Measurements from ENCODE around the gene EPGN.
"Not testable (repeated sequence)": the region's sequence is repeated elsewhere in the genome, so short reads cannot be mapped to it uniquely, and the experiment has no call there.

The EPGN gene

GRCh38 chr4:74331944-74332343, 23.7 kb downstream of the EPGN start:
- DNase-seq (ENCODE audit: low read depth) = no peak
- no peak overlapping the region for H3K4me3 ChIP-seq (ENCODE audit: low read depth, low read length)

- no peak overlapping the region for H3K4me3 ChIP-seq (ENCODE audit: low read depth, low read length)
- no peak for DNase-seq (ENCODE audit: low read depth)
These were observed 26.4 kb downstream of the EPGN start for GRCh38 chr4:74334636-74335035.

GRCh38 chr4:74335341-74336021, 27.2 kb downstream of the EPGN start:
- H3K4me3 ChIP-seq (ENCODE audit: low read depth, low read length) = no peak overlapping the region
- no peak for DNase-seq (ENCODE audit: low read depth)

- no peak overlapping the region for H3K4me3 ChIP-seq (ENCODE audit: low read depth, low read length)
- DNase-seq (ENCODE audit: low read depth) = no peak
These were observed 30.6 kb downstream of the EPGN start for GRCh38 chr4:74338792-74339333.

GRCh38 chr4:74339501-74339900, 31.2 kb downstream of the EPGN start:
- H3K4me3 ChIP-seq (ENCODE audit: low read depth, low read length) = no peak overlapping the region
- no peak for DNase-seq (ENCODE audit: low read depth)

- not testable (repeated sequence) for H3K4me3 ChIP-seq (ENCODE audit: low read depth, low read length); DNase-seq (ENCODE audit: low read depth)
These were observed 32.2 kb downstream of the EPGN start for GRCh38 chr4:74340421-74340820.

GRCh38 chr4:74344031-74344430, 35.8 kb downstream of the EPGN start:
- H3K4me3 ChIP-seq (ENCODE audit: low read depth, low read length) = no peak overlapping the region
- DNase-seq (ENCODE audit: low read depth) = no peak

- DNase-seq (ENCODE audit: low read depth) = no peak
- H3K4me3 ChIP-seq (ENCODE audit: low read depth, low read length) = no peak overlapping the region
These were observed 45.6 kb downstream of the EPGN start for GRCh38 chr4:74353858-74354257.

GRCh38 chr4:74357965-74358364, 49.7 kb downstream of the EPGN start:
- no peak overlapping the region for H3K4me3 ChIP-seq (ENCODE audit: low read depth, low read length)
- DNase-seq (ENCODE audit: low read depth) = no peak

GRCh38 chr4:74361671-74362070, 53.4 kb downstream of the EPGN start:
- no peak overlapping the region for H3K4me3 ChIP-seq (ENCODE audit: low read depth, low read length)
- no peak for DNase-seq (ENCODE audit: low read depth)

GRCh38 chr4:74362347-74362746, 54.1 kb downstream of the EPGN start:
- no peak for DNase-seq (ENCODE audit: low read depth)
- H3K4me3 ChIP-seq (ENCODE audit: low read depth, low read length) = no peak overlapping the region

GRCh38 chr4:74364256-74364651, 56.0 kb downstream of the EPGN start:
- DNase-seq (ENCODE audit: low read depth) = no peak
- H3K4me3 ChIP-seq (ENCODE audit: low read depth, low read length) = no peak overlapping the region

GRCh38 chr4:74364652-74365491, 56.6 kb downstream of the EPGN start, which contains the start of gene EREG:
EREG (plus strand) TSS chr4:74365145; CDS start chr4:74365309, 164 bp downstream.
- peak; percentile 26 for DNase-seq (ENCODE audit: low read depth)

GRCh38 chr4:74365761-74366160, 57.5 kb downstream of the EPGN start:
- H3K4me3 ChIP-seq (ENCODE audit: low read depth, low read length) = peak overlapping the region; percentile 55
- DNase-seq (ENCODE audit: low read depth) = no peak

More at GRCh38 chr4:74364652-74365491, 56.6 kb downstream of the EPGN start, which contains the start of gene EREG:
- H3K4me3 ChIP-seq (ENCODE audit: low read depth, low read length) = peak within 1 kb of the TSS; percentile 55
